HCT116 (cell line): Measurements from ENCODE around the gene CCSER1.

Experiments used
- EZH2 ChIP-seq: fragments of 200-600 bp; sonication (generic); IDR thresholded peaks from 2 replicates; pipeline ENCODE4 v1.6.1; 2017; ENCODE audit warnings: antibody characterized with exemption, mixed run types
- EZH2phosphoT487 ChIP-seq: fragments of 200-600 bp; IDR thresholded peaks from 2 replicates; pipeline ENCODE4 v1.6.1; 2018; ENCODE audit warnings: antibody characterized with exemption, borderline replicate concordance
- FOSL1 ChIP-seq: IDR thresholded peaks from 2 replicates; pipeline ENCODE4 v1.6.1; 2012; ENCODE audit warnings: low read depth
- POLR2A ChIP-seq: IDR thresholded peaks from 2 replicates; pipeline ENCODE4 v1.7.0; 2011; ENCODE audit warnings: borderline replicate concordance; ENCODE audit not compliant: insufficient read depth, insufficient read length; ENCODE audit errors: extremely low read depth
- POLR2AphosphoS5 ChIP-seq: IDR thresholded peaks from 2 replicates; pipeline ENCODE4 v1.6.1; 2011; ENCODE audit warnings: mild to moderate bottlenecking, low read depth, low read length, moderate library complexity
- RAD21 ChIP-seq: IDR thresholded peaks from 2 replicates; pipeline ENCODE4 v1.6.1; 2012; ENCODE audit warnings: low read depth, mild to moderate bottlenecking
- SP1 ChIP-seq: IDR thresholded peaks from 2 replicates; pipeline ENCODE4 v1.6.1; 2012; ENCODE audit warnings: low read depth
- ZNF274 ChIP-seq: fragments of 200-500 bp; sonication (Bioruptor generic); IDR thresholded peaks from 2 replicates; pipeline ENCODE4 v1.6.1; 2014; ENCODE audit warnings: mild to moderate bottlenecking, low read depth, low read length, inconsistent platforms
- TF ChIP-seq, protein P1 (sequence below), 3 experiments: fragments of 200-600 bp in 1 of 3; sonication (generic) in 1 of 3; IDR thresholded peaks in 2 of 3; conservative IDR thresholded peaks in 1 of 3; 2 replicates each; pipeline ENCODE4 v1.5.1; 2012 to 2017; ENCODE audit warnings: low read depth in 2 of 3, low read length in 2 of 3, antibody characterized with exemption in 1 of 3, borderline replicate concordance in 1 of 3, control low read depth in 1 of 3, mild to moderate bottlenecking in 1 of 3, mixed read lengths in 1 of 3, mixed run types in 1 of 3, moderate library complexity in 1 of 3; ENCODE audit not compliant: insufficient read depth in 1 of 3
- TF ChIP-seq, protein P2 (sequence below): IDR thresholded peaks from 2 replicates; pipeline ENCODE4 v1.6.1; 2011; ENCODE audit warnings: mild to moderate bottlenecking, low read length, moderate library complexity; ENCODE audit not compliant: insufficient replicate concordance; ENCODE audit errors: extremely low read depth
- TF ChIP-seq, protein P3 (sequence below): IDR thresholded peaks from 2 replicates; pipeline ENCODE4 v1.6.1; 2012; ENCODE audit warnings: low read depth

DNA sequence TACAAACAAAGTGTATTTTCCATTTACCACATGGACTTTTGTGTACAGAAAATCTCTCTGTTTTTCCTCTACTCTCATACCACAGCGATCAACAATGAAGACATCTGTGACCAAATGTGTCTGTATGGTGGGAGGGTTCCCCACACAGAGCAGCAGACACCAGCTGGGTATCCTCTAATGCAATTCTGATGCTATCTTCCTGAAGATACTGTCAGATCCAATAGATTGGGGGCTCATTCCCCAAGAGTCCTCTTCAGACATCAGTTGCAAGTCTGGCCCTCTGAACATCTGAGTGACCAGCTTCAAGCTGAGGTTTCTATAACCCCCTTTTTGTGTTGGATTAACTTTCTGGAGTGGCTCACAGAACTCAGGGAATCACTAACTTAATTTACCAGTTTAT lies 659.4 kb downstream of the CCSER1 start:
- TF ChIP-seq, protein P1, sequence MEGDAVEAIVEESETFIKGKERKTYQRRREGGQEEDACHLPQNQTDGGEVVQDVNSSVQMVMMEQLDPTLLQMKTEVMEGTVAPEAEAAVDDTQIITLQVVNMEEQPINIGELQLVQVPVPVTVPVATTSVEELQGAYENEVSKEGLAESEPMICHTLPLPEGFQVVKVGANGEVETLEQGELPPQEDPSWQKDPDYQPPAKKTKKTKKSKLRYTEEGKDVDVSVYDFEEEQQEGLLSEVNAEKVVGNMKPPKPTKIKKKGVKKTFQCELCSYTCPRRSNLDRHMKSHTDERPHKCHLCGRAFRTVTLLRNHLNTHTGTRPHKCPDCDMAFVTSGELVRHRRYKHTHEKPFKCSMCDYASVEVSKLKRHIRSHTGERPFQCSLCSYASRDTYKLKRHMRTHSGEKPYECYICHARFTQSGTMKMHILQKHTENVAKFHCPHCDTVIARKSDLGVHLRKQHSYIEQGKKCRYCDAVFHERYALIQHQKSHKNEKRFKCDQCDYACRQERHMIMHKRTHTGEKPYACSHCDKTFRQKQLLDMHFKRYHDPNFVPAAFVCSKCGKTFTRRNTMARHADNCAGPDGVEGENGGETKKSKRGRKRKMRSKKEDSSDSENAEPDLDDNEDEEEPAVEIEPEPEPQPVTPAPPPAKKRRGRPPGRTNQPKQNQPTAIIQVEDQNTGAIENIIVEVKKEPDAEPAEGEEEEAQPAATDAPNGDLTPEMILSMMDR (IDR thresholded peaks at IDR 0.05 in 2 of 3, conservative IDR thresholded peaks at IDR 0.05 in 1 of 3; ENCODE audit: borderline replicate concordance in 1 of 3, insufficient read depth in 1 of 3, low read depth in 2 of 3, low read length in 2 of 3): no peak
- no peak for TF ChIP-seq ZNF274
- no peak for TF ChIP-seq POLR2AphosphoS5
- TF ChIP-seq EZH2: no peak
- no peak for TF ChIP-seq SP1
- no peak for TF ChIP-seq POLR2A
- no peak for TF ChIP-seq EZH2phosphoT487
- TF ChIP-seq, protein P2, sequence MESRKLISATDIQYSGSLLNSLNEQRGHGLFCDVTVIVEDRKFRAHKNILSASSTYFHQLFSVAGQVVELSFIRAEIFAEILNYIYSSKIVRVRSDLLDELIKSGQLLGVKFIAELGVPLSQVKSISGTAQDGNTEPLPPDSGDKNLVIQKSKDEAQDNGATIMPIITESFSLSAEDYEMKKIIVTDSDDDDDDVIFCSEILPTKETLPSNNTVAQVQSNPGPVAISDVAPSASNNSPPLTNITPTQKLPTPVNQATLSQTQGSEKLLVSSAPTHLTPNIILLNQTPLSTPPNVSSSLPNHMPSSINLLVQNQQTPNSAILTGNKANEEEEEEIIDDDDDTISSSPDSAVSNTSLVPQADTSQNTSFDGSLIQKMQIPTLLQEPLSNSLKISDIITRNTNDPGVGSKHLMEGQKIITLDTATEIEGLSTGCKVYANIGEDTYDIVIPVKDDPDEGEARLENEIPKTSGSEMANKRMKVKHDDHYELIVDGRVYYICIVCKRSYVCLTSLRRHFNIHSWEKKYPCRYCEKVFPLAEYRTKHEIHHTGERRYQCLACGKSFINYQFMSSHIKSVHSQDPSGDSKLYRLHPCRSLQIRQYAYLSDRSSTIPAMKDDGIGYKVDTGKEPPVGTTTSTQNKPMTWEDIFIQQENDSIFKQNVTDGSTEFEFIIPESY: no peak
- TF ChIP-seq RAD21: no peak
- TF ChIP-seq, protein P3, sequence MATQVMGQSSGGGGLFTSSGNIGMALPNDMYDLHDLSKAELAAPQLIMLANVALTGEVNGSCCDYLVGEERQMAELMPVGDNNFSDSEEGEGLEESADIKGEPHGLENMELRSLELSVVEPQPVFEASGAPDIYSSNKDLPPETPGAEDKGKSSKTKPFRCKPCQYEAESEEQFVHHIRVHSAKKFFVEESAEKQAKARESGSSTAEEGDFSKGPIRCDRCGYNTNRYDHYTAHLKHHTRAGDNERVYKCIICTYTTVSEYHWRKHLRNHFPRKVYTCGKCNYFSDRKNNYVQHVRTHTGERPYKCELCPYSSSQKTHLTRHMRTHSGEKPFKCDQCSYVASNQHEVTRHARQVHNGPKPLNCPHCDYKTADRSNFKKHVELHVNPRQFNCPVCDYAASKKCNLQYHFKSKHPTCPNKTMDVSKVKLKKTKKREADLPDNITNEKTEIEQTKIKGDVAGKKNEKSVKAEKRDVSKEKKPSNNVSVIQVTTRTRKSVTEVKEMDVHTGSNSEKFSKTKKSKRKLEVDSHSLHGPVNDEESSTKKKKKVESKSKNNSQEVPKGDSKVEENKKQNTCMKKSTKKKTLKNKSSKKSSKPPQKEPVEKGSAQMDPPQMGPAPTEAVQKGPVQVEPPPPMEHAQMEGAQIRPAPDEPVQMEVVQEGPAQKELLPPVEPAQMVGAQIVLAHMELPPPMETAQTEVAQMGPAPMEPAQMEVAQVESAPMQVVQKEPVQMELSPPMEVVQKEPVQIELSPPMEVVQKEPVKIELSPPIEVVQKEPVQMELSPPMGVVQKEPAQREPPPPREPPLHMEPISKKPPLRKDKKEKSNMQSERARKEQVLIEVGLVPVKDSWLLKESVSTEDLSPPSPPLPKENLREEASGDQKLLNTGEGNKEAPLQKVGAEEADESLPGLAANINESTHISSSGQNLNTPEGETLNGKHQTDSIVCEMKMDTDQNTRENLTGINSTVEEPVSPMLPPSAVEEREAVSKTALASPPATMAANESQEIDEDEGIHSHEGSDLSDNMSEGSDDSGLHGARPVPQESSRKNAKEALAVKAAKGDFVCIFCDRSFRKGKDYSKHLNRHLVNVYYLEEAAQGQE: no peak
- TF ChIP-seq FOSL1: no peak
